Thyroid gland (tissue), 4 donors: ENCODE measurements around the gene ADAMTS13.

Experiments used
- POLR2A ChIP-seq, 2 donors: fragments of 450-650 bp; IDR thresholded peaks; one replicate each; pipeline ENCODE4 v1.6.1; 2017; ENCODE audit warnings: antibody characterized with exemption in 2 of 2, mild to moderate bottlenecking in 2 of 2, moderate library complexity in 1 of 2
- TF ChIP-seq, protein P1 (sequence below), 6 experiments: fragments of 200-600 bp in 3 of 6; fragments of 450-650 bp in 3 of 6; sonication (generic) in 3 of 6; IDR thresholded peaks; one replicate each; pipeline ENCODE4 v1.5.1; 2016 to 2019; ENCODE audit warnings: antibody characterized with exemption in 6 of 6, mild to moderate bottlenecking in 2 of 6, inconsistent platforms in 1 of 6, moderate library complexity in 1 of 6

DNA sequence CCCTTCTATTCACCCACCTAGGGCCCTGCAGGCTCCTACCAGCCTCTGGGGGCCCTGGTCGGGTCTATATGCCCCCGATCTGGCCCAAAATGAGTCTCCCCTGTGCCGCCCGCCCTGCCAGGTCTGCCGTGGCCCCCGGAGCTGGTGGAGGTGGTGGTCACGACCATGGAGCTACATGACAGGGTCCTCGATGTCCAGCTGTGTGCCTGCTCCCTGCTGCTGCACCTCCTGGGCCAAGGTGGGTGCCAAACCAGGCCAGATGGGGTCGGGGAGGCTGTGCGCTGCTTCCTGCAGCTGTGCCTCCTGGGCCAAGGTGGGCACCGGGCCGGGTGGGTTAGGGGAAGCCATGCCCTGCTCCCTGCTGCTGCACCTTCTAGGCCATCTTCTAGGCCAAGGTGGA, 21.9 kb upstream of the ADAMTS13 start:
- TF ChIP-seq POLR2A (IDR thresholded peaks at IDR 0.05), result no peak
- TF ChIP-seq, protein P1, sequence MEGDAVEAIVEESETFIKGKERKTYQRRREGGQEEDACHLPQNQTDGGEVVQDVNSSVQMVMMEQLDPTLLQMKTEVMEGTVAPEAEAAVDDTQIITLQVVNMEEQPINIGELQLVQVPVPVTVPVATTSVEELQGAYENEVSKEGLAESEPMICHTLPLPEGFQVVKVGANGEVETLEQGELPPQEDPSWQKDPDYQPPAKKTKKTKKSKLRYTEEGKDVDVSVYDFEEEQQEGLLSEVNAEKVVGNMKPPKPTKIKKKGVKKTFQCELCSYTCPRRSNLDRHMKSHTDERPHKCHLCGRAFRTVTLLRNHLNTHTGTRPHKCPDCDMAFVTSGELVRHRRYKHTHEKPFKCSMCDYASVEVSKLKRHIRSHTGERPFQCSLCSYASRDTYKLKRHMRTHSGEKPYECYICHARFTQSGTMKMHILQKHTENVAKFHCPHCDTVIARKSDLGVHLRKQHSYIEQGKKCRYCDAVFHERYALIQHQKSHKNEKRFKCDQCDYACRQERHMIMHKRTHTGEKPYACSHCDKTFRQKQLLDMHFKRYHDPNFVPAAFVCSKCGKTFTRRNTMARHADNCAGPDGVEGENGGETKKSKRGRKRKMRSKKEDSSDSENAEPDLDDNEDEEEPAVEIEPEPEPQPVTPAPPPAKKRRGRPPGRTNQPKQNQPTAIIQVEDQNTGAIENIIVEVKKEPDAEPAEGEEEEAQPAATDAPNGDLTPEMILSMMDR (IDR thresholded peaks at IDR 0.05), result no peak
